ENCODE data around the gene ALOX15B. TPM values are rescaled to one million over a fixed set of nuclear protein-coding genes. Genes with fewer than 3 reads are reported as not detected.

ALOX15B gene
- total and polyA plus RNA-seq, 10 of the 15 experiments (the other 5 are each of a cell fraction or from before 2014, with no cell fraction given) = 0.01 TPM; not detected in 9

GRCh38 chr17:8046306-8046928 lies 7.6 kb downstream of the ALOX15B start:
- Histone ChIP-seq H3K27me3 (replicated peaks in 1 of 2; ENCODE audit: control insufficient read depth in 2 of 2, insufficient read depth in 2 of 2, low read length in 1 of 2) (peaks cover 0 to 3% of the 10 kb centered on the region in 2 experiments; a peak in 1 of 4 replicates), H3K4me2 (ENCODE audit: control insufficient read depth, insufficient read depth) (no peak overlapping the region), H3K4me3 (no peak overlapping the region), H3K9ac (ENCODE audit: control insufficient read depth, insufficient read depth, low read length) (no peak overlapping the region), H3K4me1 (ENCODE audit: control insufficient read depth, insufficient read depth, low read length) (no peaks in the 10 kb centered on the region), H3K36me3 (ENCODE audit: control insufficient read depth in 2 of 2, insufficient read depth in 2 of 2, low read length in 1 of 2) (no peaks in the 10 kb centered on the region), H3K9me3 (replicated peaks; ENCODE audit: control insufficient read depth, insufficient read depth, low read length) (no peaks in the 10 kb centered on the region), H2AFZ (ENCODE audit: control insufficient read depth, low read depth, low read length) (no peak overlapping the region), H3K27ac (ENCODE audit: control insufficient read depth, insufficient read depth) (no peak overlapping the region), H4K20me1 (ENCODE audit: control insufficient read depth, insufficient read depth) (no peaks in the 10 kb centered on the region), H3K79me2 (ENCODE audit: control insufficient read depth, insufficient read depth, low read length) (no peaks in the 10 kb centered on the region)
- SMC1A ChIA-PET (ENCODE audit: uncharacterized antibody, unreplicated experiment) = interaction anchor here (0.9 kb wide), 1 partner anchor 12 kb away, joined by 3 read pairs; no protein-coding TSS in a partner anchor
- BruUV-seq (replicated peaks) = no TSS peak
- WGBS (ENCODE audit: insufficient coverage, insufficient replicate concordance, low lambda C conversion rate, missing lambda C conversion rate) = 42% methylated on average over 11 of the region's 11 CpGs
- TF ChIP-seq SREBF1 (IDR thresholded peaks at IDR 0.05; ENCODE audit: low read length) = no peak
- TF ChIP-seq, protein P1, sequence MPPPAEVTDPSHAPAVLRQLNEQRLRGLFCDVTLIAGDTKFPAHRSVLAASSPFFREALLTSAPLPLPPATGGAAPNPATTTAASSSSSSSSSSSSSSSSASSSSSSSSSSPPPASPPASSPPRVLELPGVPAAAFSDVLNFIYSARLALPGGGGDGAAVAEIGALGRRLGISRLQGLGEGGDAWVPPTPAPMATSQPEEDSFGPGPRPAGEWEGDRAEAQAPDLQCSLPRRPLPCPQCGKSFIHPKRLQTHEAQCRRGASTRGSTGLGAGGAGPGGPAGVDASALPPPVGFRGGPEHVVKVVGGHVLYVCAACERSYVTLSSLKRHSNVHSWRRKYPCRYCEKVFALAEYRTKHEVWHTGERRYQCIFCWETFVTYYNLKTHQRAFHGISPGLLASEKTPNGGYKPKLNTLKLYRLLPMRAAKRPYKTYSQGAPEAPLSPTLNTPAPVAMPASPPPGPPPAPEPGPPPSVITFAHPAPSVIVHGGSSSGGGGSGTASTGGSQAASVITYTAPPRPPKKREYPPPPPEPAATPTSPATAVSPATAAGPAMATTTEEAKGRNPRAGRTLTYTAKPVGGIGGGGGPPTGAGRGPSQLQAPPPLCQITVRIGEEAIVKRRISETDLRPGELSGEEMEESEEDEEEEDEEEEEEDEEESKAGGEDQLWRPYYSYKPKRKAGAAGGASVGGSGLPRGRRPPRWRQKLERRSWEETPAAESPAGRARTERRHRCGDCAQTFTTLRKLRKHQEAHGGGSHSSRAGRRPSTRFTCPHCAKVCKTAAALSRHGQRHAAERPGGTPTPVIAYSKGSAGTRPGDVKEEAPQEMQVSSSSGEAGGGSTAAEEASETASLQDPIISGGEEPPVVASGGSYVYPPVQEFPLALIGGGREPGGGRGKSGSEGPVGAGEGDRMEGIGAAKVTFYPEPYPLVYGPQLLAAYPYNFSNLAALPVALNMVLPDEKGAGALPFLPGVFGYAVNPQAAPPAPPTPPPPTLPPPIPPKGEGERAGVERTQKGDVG (CRISPR knock-in tag; IDR thresholded peaks at IDR 0.05) = no peak
- TF ChIP-seq, protein P2, sequence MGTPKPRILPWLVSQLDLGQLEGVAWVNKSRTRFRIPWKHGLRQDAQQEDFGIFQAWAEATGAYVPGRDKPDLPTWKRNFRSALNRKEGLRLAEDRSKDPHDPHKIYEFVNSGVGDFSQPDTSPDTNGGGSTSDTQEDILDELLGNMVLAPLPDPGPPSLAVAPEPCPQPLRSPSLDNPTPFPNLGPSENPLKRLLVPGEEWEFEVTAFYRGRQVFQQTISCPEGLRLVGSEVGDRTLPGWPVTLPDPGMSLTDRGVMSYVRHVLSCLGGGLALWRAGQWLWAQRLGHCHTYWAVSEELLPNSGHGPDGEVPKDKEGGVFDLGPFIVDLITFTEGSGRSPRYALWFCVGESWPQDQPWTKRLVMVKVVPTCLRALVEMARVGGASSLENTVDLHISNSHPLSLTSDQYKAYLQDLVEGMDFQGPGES (IDR thresholded peaks at IDR 0.05) = no peak
- no peak for TF ChIP-seq NR2C1 (IDR thresholded peaks at IDR 0.05)
- no peak for TF ChIP-seq ZNF207 (IDR thresholded peaks at IDR 0.05; ENCODE audit: borderline replicate concordance)
- TF ChIP-seq STAT3 (IDR thresholded peaks at IDR 0.05; ENCODE audit: low read depth, low read length) = no peak
- POLR2A ChIA-PET = interaction anchor here (0.5 kb wide), 1 partner anchor 133 kb away, joined by 3 read pairs; no protein-coding TSS in a partner anchor
- intact Hi-C loops (cut with micrococcal nuclease; ENCODE audit: unreplicated experiment) (no loop called here), in situ Hi-C loops (cut with MboI) (no loop called here)
- no peak for FAIRE-seq
- CTCF ChIA-PET = interaction anchor here (0.7 to 3.0 kb wide), 5 partner anchors 11 to 303 kb away, joined by 3 to 14 read pairs (median 3); no protein-coding TSS in a partner anchor
- DNase-seq (ENCODE audit: low read depth, low spot score) = no peak
- RAD21 ChIA-PET (ENCODE audit: unreplicated experiment) = no interaction called here
- ATAC-seq = no peak
